HG02938 (cell line): ENCODE measurements around the gene SLC7A6.
A peak's percentile ranks its signal among the peaks of the same experiment; 100 is the strongest.

ENCODE experiments used
- ATAC-seq: cut with Tn5 transposase; IDR thresholded peaks from one replicate; pipeline ENCODE4 v1.9.1; 2021; ENCODE audit warnings: mild to moderate bottlenecking, moderate library complexity; ENCODE audit not compliant: unreplicated experiment

SLC7A6 gene

DNA sequence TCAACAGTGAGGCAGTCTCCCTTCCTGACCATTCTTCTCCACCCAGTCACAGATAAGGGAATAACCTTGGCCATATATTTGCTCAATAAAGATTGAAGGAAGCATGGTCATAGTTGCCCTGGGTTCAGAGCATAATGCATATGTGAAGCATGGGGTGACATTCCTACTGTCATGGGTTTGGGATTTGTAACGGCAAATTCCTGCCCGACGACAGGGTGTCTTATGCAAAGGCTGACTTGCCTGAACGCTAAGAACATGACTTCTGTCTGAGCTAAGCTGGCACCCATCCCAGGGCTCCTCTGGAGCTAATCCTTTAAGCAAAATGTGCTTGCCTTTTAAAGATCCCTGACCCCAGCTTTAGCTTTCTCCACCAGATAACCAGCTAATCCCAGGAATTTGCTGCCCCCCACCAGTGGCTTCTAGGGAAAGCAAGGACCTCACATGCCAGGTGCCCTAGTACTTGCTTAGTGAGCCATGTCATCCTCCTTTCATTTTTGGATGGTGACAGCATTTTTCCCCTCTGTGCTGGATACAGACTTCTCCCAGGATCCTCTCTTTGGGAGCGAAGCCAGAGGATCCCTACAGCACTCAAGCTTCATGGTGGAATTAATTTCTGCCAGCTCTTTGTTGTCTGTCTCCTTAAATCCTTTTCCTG lies 34.7 kb downstream of the SLC7A6 start:
- no peak for ATAC-seq

DNA sequence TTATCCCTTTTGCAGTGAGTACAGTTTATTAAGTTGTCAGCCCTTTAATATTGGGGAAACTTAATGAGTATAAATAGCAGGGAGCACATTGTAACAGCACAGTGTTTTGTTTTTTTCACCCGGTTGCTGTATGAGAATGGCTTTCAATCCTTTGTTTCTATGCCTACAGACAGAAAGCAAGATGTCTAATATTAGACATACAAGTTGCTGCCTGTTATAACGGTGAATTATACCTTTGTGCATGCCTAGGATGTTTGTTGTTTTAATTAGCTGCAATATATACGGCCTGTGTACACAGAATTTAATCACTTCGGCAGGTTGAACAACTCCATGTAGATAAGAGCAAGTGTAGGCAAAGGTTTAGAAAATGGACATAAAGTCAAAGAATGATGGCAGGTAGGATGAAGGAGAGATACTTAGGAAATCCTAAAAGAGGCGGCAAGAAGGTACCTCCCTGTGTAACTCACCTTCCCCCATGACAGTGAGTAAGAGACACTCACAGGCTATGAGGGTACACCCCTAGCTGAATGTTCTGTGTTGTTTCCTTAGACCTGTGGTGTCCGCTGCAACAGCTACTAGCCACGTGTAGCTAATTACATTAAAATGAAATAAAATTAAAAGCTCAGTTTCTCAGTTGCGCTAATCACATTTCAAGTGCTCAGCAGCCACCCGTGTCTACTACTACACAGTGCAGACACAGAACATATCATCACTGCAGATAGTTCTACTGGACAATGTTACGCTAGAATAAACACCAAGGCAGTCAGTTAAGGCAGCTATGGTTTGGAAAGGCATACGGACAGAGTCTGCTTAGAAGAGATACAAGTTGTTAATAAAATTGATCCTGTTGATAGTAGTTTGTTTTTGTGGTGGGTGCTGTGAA lies 35.5 kb downstream of the SLC7A6 start:
- ATAC-seq = no peak

DNA sequence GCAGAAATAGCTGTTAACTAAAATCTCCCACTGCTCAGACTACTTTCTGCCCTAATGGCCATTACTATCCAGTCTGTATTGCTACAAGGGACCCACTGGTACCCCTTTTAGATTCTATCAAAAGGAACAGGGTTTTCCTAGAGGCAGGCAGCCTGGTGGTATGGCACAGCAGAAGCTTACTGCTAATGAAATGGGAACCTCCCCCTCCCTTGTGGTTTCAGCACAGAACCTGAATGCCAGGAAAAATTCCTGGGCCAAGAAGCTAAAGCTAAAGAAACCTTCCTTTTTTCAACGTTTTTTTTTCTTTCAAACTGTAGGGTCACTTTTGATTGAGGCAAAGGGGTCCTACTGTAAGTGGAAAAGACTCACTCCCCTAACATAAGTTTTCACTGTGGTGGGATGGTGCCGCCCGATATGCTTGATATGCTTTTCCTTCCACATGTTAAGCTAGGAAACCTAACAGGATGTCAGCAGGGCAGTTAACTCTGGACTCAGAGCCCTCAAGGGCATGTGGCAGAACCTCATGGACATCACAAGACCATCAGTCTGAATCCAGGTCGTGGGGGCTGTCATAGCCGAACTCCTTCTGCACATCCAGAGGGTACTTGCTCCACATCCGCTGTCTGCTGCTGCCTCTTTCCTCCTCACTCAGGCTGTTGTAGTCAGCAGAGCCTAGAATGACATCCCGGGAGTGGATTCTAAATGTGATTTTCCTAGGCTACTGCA lies 36.6 kb downstream of the SLC7A6 start:
- ATAC-seq = no peak

DNA sequence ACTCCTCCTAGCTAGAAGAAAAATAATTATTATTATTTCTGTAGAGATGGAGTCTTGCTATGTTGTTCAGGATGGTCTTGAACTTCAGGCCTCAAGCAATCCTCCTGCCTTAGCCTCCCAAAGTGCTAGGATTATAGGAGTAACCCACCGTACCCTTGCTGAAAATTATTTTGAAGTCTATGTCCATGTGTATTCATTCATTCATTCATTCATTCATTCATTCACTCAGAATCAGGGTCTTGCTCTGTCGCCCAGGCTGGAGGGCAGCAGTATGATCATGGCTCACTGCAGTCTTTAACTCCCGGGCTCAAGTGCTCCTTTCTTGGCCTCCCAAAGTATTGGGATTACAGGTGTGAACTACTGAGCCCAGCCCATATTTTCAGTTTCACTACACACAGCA lies 42.3 kb downstream of the SLC7A6 start:
- ATAC-seq = no peak

DNA sequence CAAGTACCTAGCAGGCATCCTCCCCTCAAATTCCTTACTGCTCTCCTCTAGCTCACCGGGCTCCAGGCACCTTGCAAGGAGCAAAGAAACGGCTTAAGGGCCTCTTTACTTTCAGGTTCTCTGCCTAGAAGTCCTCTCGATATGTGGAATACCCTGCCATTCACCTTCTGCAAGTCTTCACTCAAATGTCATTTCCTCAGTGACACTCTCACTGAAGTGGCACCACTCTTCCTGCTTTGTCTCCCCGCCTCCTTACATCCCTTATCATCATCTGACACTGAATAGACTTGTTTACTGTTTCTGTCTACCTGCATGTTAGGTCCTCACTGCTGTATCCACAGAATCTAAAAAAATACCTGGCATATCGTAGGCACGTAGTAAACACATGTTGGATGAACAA lies 45.5 kb downstream of the SLC7A6 start:
- no peak for ATAC-seq

DNA sequence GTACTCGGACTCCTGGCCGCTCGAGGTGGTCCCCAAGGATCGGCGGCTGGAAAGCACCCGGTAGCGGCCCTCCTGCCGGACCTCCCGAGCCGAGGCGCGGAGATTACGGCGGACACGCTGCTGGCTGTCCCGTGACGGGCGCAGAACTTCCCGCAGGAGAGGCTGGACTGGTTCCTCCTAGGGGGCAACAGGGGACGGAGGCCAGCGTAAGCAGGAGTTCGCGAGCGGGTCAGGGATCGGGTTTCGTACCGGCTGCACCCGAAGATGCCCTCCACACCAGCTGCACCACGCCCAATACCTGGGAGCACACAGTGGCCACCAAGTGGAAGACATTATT lies 46.1 kb downstream of the SLC7A6 start:
- peak; percentile 8 for ATAC-seq

DNA sequence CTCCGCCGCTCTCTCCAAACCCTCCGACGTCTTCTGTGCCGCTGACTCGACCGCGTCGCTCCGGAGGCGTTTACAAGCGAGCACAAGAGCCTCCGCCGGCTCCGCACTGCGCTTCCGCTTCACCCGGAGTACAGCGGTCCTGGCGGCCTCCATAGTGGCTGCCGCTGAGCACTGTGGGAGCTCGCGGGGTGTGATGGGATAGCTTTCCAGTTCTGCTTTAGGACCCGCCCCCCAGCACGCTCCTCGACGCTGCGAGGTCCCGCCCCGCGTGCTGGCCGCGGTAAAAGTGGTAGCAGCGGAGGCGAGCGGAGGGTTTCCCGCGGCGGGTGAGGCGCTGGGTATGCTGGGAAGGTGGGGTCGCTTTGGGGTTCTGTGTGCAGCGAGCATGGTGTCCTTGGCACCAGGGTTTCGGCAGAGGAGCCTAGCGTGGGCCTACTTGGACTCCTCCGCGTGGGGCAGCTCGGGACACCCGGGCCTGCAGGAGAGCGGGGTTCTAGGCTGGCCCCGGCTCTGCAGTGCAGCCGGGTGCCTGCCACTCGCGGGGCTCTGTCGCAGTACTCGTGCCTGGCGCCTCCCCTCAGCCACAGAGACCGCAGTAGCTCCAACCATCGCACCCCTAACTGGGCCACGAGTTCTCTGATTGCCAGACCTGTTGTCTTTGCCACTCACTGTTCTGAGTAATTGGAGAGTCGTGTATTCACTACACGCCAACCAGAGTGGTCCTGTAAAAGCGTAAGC lies 46.6 kb downstream of the SLC7A6 start, which contains the start of the genes PRMT7 and SLC7A6OS:
TSS of gene PRMT7 (plus strand) at position 246 of the 738 bp plus-strand sequence. CDS start 4,961 bp downstream, outside the sequence.
TSS of gene SLC7A6OS (minus strand) at position 173 of the 738 bp plus-strand sequence. CDS start at position 153, 20 bp downstream.
- ATAC-seq = peak; percentile 95

DNA sequence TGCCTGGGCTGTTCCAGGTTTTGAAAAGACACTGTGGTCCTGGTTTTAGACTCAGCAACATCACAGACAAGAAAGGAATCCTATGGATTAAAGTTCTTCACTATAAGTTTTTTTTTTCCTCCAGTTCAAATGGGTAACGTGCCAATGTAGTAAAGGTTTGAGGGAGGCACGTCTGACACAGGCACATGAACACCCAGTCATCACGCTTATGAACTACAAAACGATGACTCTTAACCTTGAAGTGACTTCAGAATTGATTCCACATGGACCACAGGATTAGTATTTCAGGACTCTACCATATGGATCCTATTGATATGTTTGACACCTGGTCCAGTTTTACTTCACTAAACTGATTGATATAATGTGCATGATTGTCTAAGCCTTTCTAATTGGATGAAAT lies 48.8 kb downstream of the SLC7A6 start:
- no peak for ATAC-seq

DNA sequence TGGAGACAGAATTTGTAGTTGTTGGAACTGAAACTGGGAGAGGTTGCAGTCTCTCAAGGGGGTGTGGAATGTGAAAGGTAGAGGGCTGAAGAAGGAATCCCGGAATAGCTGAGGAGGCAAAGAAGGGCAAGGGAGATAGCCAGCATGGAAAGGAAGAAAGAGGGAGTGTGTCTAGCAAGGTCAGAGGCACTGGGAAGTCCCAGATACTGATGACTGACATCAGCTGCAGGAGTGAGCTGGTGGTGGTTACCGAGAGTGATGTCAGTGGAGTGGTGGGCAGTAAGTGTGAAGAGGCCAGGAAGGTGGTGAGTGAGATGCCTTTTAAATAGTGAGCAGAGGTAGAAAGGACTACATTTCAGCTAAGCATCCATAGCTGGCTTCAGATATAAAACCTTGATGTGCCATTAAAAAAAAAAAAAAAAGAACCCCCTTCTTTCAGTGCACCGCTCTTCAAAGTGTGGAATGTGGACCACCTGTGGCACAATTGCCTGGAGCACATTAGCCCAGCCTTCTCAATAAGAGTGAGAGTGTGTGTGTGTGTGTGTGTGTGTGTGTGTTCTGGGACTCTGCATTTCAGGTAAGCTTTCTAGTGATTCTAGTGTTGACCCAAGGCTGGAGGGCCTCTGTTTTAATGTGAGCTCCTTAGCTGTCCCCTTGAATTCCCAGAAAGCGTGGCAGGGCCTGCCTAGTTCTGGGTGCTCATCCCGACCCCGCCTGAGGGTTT lies 55.0 kb downstream of the SLC7A6 start:
- no peak for ATAC-seq

DNA sequence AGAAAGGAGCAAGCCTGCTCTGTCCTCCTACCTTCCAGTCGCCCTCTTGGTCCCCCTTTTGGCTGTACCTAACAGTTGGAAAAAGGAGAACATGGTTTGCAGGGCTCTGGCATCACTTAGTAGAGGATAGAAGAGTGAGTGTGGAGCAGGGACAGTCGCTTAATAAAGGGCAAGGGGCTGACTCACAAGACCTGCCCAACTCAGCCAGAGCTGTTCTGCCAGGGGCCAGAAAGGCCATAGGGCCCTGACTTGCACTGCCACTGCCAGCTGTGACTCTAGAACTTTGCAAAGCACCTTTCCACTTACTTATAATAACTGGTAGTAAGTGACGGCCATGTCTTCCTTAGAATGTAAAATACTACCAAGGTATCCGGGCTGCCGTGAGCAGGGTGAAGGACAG lies 60.0 kb downstream of the SLC7A6 start:
- no peak for ATAC-seq

DNA sequence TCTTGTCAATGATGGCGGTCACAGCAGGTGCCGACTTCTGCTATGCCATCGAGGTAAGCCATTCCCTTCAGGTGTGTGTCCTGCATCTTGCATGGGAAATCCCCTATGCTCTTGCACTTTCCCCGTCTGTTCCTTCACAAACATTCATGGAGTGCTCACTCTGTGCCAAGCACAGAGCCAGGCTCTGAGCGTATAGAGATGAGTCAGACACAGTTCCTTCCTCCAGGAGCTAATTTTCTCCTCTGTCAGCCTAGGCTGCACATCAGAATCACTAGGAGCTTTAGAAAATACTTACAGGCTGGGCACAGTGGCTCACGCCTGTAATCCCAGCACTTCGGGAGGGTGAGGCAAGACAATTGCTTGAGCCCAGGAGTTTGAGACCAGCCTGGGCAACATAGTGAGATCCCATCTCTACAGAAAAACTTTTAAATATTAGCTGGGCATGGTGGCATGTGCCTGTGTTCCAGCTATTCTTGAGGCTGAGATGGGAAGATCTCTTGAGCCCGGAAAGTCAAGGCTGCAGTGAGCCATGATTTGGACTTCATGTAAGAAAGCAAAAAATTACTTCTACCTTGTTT lies 60.5 kb downstream of the SLC7A6 start:
- no peak for ATAC-seq

DNA sequence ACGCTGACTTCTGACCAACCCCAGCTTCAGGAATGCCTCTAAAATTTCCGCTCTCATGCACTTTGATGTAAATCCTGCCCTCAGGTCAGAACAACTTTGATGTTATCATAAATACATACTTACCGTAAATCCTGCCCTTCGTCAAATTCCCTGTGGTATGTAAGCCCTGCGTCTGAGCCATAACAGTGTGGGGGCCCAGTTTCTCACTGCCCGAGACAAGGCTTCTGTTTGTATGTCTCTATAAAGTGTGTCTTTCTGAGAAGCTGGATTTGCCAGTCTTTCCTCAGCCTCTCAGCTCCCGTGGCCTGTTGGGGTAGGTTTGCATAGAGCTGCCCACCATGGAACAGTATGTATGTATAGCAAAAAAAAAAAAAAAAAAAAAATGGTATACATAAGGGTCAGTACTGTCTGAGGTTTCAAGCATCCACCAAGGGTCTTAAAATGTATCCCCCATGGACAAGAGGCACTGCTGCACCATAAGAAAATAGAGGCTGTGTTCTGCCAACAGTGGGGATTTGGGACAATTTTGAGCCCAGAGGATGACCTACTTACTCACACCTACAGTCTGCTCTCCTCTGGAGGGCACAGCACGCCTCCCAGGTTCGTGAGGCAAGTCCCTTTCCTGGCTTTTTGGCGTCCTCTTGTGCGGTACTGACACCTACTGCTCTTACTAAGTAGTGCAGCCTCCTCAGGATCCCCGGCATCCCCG lies 64.0 kb downstream of the SLC7A6 start:
- ATAC-seq = no peak

DNA sequence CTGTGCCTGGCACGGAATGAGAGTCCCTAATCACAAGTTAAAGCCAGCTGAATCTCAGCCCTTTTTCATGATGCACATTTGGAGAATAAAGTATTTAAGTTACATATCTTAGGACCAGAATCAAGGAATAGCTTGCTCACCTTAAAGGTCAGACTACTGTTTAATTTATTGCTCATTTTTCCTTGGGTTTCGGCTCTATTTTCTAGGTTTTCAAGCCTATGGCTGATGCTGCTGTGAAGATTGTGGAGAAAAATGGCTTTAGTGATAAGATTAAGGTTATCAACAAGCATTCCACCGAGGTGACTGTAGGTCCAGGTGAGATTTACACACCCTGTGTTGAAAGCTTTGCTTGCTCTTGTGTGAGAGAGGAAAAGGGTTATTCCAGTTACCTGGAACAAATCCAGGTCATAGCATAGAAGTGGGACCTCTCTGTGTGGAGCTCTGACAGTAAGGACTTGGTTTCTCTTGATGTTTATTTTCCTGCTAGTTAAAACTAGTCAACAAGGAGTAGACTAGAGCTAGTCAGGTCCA lies 64.6 kb downstream of the SLC7A6 start:
- no peak for ATAC-seq

DNA sequence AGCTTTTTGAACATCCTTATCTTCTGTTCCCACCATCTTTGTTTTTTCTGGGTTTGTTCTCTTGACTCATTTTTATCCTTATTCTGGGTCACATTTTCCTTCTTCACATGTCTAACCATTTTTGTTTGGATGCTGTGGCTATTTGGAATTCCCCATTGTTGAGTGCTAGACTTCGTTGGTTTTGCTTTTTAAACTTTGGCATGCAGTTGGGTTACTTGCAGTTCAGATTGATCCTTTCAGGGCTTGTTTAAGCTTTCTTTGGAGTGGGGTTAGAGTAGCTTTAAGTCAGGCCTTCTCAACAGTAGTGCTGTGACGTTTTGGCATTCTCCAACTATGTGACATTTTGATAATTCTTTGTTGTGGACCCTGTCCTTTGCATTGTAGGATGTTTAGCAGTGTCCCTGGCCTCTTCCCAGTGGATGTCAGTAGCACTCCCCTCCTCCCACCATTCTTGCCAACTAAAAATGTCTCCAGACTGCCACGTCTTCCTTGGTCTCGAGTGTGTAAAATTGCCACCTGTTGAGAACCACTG lies 67.6 kb downstream of the SLC7A6 start:
- no peak for ATAC-seq

DNA sequence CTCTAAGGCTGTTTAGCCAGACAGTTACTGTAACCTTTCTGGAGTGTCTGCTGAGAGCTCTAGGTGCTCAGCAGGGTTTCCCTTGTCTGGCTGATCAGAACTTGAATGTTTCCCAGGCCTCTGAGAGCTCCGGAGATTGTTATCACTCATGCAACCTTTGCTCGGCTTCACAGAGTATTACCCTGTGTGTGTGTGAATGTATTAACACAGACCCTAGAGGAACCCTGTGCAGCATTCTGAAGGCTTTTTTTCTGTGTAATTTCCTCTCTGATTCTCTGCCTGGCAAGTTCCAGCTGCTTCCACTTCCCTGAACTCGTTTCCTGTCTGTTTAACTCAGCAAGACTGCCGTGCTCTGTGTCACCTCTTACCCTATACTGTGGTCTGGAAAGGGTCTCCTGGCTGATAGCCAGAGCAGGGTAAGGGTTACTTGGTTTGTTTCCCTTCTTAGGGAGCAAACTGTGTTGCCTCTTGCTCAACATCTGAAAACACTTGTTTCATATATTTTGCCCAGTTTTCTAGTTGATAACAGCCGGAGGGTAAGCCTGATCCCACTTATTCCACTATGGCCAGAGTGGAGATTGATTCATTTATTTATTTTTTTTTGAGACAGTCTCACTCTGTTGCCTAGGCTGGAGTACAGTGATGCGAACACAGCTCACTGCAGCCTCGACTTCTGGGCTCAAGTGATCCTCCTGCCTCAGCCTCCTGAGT lies 68.2 kb downstream of the SLC7A6 start:
- no peak for ATAC-seq

DNA sequence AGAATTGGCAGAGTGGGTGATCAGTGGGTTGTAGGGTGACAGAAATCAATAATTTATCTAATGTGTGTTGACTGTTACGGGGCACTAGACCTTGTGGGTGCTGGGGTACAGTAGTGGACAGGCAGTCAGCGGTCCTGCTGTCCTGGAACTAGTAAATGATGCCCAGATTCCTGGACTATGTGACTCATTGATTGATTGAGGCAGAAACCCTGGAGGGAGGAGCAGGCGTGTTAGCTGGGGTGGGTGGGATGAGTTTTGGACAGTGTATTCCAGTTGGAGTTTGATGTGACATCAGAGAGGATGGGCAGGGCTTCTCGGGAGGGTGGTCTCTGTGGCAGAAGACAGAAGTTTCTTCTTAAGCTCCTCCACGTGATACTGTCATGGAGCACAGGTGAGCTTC lies 70.8 kb downstream of the SLC7A6 start:
- ATAC-seq = no peak

DNA sequence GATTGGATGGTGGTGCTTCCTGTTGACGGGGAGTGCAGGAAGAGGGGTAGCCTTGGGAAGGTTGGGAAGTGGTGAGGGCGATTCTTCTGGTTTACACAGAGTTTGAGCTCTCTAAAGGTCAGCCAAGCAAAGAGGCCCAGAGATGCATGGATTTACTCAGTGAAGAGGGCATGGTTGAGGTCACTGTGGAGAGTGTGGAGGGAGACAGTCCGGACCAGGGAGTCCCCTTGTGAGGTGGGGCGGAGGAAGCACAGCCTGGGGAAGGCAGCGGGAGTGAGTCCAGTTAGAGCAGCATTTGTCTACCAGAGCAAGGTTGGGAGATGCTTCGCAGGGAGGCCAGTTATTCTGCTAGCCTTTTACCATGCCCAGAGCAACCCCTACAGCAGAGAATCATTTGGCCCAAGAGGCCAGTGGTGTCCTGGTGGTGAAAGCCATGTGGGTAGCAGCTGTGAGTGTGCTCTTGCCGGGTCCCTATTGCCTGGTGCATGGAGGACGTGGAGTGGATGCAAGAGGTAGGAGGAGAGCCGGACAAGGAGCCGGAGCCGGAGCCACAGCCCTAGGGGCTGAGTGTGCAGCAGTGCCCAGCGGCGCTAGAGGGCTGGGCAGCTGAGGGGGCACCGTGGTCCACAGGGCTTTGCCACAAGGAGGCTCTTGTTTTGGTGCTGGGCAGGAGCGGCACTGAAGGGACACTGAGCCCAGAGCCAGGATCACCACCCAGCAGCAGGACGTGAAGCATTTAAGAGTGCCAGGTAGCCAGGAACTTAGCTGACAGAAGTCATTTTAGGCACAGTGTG lies 74.2 kb downstream of the SLC7A6 start:
- no peak for ATAC-seq
